Measurements from ENCODE around the gene ZRSR2.
"Not testable (repeated sequence)": the region's sequence is repeated elsewhere in the genome, so short reads cannot be mapped to it uniquely, and the experiment has no call there.

Gene ZRSR2

GRCh38 chrX:15789979-15790768 is at the start of gene ZRSR2:
TSS of gene ZRSR2 (plus strand) at chrX:15790484. CDS start at chrX:15790496, 12 bp downstream.
- FAIRE-seq = peak; percentile 77
- peak; percentile 92 for DNase-seq (ENCODE audit: insufficient read length, low spot score)

- FAIRE-seq (no peak), DNase-seq (ENCODE audit: insufficient read length, low spot score) (no peak)
Measured at GRCh38 chrX:15744181-15744867, 46.0 kb upstream of the ZRSR2 start.

GRCh38 chrX:15745179-15745578 is 45.1 kb upstream of the ZRSR2 start:
- no peak for DNase-seq (ENCODE audit: insufficient read length, low spot score)
- FAIRE-seq = no peak

GRCh38 chrX:15746651-15747050 is 43.6 kb upstream of the ZRSR2 start:
- FAIRE-seq; DNase-seq (ENCODE audit: insufficient read length, low spot score): not testable (repeated sequence)

GRCh38 chrX:15747626-15748173 is 42.6 kb upstream of the ZRSR2 start:
- FAIRE-seq (no peak), DNase-seq (ENCODE audit: insufficient read length, low spot score) (no peak)

GRCh38 chrX:15748841-15749240 is 41.4 kb upstream of the ZRSR2 start:
- no peak for DNase-seq (ENCODE audit: insufficient read length, low spot score)
- FAIRE-seq = no peak

GRCh38 chrX:15749642-15750610 is 40.4 kb upstream of the ZRSR2 start:
- no peak for FAIRE-seq
- no peak for DNase-seq (ENCODE audit: insufficient read length, low spot score)

GRCh38 chrX:15750611-15751154 is 39.6 kb upstream of the ZRSR2 start:
- DNase-seq (ENCODE audit: insufficient read length, low spot score) (no peak), FAIRE-seq (no peak)

- FAIRE-seq = no peak
- DNase-seq (ENCODE audit: insufficient read length, low spot score) = peak; percentile 9
Measured at GRCh38 chrX:15751155-15751819, 39.0 kb upstream of the ZRSR2 start.

- FAIRE-seq (no peak), DNase-seq (ENCODE audit: insufficient read length, low spot score) (no peak)
Measured at GRCh38 chrX:15755091-15755490, 35.2 kb upstream of the ZRSR2 start.

GRCh38 chrX:15758140-15758539 is 32.1 kb upstream of the ZRSR2 start:
- FAIRE-seq (no peak), DNase-seq (ENCODE audit: insufficient read length, low spot score) (no peak)

GRCh38 chrX:15759886-15760285 is 30.4 kb upstream of the ZRSR2 start:
- not testable (repeated sequence) for FAIRE-seq; DNase-seq (ENCODE audit: insufficient read length, low spot score)

- FAIRE-seq (no peak), DNase-seq (ENCODE audit: insufficient read length, low spot score) (peak; percentile 38)
Measured at GRCh38 chrX:15761564-15762191, 28.6 kb upstream of the ZRSR2 start.

GRCh38 chrX:15769300-15769954 is 20.9 kb upstream of the ZRSR2 start:
- DNase-seq (ENCODE audit: insufficient read length, low spot score) (no peak), FAIRE-seq (no peak)

- DNase-seq (ENCODE audit: insufficient read length, low spot score) = no peak
- no peak for FAIRE-seq
Measured at GRCh38 chrX:15781961-15782699, 8.2 kb upstream of the ZRSR2 start.

GRCh38 chrX:15785176-15785750 is 5.0 kb upstream of the ZRSR2 start:
- no peak for FAIRE-seq
- no peak for DNase-seq (ENCODE audit: insufficient read length, low spot score)

GRCh38 chrX:15786915-15787314 is 3.4 kb upstream of the ZRSR2 start:
- no peak for DNase-seq (ENCODE audit: insufficient read length, low spot score)
- FAIRE-seq = no peak

- DNase-seq (ENCODE audit: insufficient read length, low spot score) = no peak
- FAIRE-seq = no peak
Measured at GRCh38 chrX:15790769-15791290, 546 bp downstream of the ZRSR2 start.
